Suprapubic skin (tissue), 3 donors: ENCODE results near the gene CD8A.

Source experiments
- POLR2A ChIP-seq, 2 donors: fragments of 450-650 bp; IDR thresholded peaks; one replicate each; pipeline ENCODE4 v1.6.1; 2017; ENCODE audit warnings: antibody characterized with exemption in 2 of 2, mild to moderate bottlenecking in 2 of 2, moderate library complexity in 2 of 2
- TF ChIP-seq, protein P1 (sequence below), 2 donors: fragments of 200-600 bp in 1 of 2; fragments of 450-650 bp in 1 of 2; sonication (generic) in 1 of 2; IDR thresholded peaks; one replicate each; pipeline ENCODE4 v1.5.1; 2016 to 2019; ENCODE audit warnings: antibody characterized with exemption in 2 of 2, mild to moderate bottlenecking in 1 of 2, moderate library complexity in 1 of 2

DNA sequence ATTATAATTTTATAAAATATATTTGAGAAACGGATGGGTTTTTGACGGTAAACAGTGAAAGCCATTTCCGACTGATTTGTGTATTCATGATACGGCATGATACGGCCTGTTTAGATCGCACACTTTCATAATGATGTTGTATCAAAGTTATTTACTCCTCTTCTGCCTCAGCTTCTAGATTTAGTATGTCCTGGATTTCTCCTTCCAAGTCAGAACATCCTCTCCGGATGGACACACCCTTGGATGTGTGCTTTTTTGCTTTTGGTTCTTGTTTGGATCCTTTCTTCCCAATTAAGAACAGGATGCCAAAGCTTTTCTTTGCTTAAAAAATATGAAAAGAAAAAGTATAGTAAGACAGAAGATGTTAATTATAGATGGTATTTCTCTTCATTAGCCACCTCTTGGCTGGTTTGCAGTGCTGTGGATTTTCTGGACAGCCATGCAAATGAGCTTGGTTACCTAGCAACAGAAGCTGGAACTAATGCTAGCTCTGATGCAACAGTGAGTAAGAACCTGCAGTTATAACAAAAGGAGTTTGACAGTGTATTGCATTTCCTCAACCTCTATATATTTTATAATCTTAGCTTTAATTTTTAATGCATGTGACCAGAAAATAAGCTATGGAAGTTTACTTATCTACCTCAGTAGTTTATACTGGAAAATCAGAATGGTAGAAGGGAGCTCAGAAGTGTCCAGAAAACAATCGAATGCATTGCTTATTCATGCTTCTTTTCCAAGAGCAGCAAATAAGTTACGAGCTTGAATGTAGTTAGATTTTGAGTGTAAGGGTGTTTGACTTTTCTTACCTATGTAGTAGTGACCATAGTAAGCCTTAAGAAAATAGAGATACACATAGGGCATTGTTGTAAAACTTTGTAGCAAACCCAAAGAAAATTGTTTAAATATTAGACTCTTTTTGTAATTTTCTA is 42.7 kb downstream of the CD8A start:
- TF ChIP-seq, protein P1, sequence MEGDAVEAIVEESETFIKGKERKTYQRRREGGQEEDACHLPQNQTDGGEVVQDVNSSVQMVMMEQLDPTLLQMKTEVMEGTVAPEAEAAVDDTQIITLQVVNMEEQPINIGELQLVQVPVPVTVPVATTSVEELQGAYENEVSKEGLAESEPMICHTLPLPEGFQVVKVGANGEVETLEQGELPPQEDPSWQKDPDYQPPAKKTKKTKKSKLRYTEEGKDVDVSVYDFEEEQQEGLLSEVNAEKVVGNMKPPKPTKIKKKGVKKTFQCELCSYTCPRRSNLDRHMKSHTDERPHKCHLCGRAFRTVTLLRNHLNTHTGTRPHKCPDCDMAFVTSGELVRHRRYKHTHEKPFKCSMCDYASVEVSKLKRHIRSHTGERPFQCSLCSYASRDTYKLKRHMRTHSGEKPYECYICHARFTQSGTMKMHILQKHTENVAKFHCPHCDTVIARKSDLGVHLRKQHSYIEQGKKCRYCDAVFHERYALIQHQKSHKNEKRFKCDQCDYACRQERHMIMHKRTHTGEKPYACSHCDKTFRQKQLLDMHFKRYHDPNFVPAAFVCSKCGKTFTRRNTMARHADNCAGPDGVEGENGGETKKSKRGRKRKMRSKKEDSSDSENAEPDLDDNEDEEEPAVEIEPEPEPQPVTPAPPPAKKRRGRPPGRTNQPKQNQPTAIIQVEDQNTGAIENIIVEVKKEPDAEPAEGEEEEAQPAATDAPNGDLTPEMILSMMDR (IDR thresholded peaks at IDR 0.05): no peak
- TF ChIP-seq POLR2A (IDR thresholded peaks at IDR 0.05): no peak
